MM.1S (cell line): ENCODE data around the gene DAAM2.

Experiments
- DNase-seq: peaks from one replicate; pipeline ENCODE4 v3.0.0-alpha.2; 2015
- H2AFZ ChIP-seq: fragments of 300-600 bp; sonication (generic); 2 replicates; pipeline ENCODE4 v1.6.0; 2016; ENCODE audit warnings: antibody characterized with exemption, low read length
- H3F3A ChIP-seq: fragments of 300-600 bp; sonication (generic); 2 replicates; pipeline ENCODE4 v1.6.1; 2016; ENCODE audit warnings: mild to moderate bottlenecking, antibody characterized with exemption, low read length, moderate library complexity, mixed read lengths; ENCODE audit not compliant: insufficient read depth
- H3K27ac ChIP-seq: fragments of 300-600 bp; sonication (generic); 2 replicates; pipeline ENCODE4 v1.5.1; 2016; ENCODE audit warnings: mild to moderate bottlenecking, low read length
- H3K27me3 ChIP-seq: fragments of 300-600 bp; sonication (generic); replicated peaks from 2 replicates; pipeline ENCODE4 v1.6.0; 2016; ENCODE audit warnings: low read length; ENCODE audit not compliant: insufficient read depth
- H3K36me3 ChIP-seq: fragments of 300-600 bp; sonication (generic); replicated peaks from 2 replicates; pipeline ENCODE4 v1.6.1; 2016; ENCODE audit warnings: mild to moderate bottlenecking, low read length, mixed read lengths; ENCODE audit not compliant: insufficient read depth
- H3K4me1 ChIP-seq: fragments of 300-600 bp; sonication (generic); 2 replicates; pipeline ENCODE4 v1.6.1; 2016; ENCODE audit warnings: low read length, mixed read lengths
- H3K4me2 ChIP-seq: fragments of 300-600 bp; sonication (generic); 2 replicates; pipeline ENCODE4 v1.6.0; 2016; ENCODE audit warnings: low read depth, low read length
- H3K4me3 ChIP-seq: fragments of 300-600 bp; sonication (generic); 2 replicates; pipeline ENCODE4 v1.5.1; 2016; ENCODE audit warnings: low read length, mixed read lengths
- H3K79me2 ChIP-seq: fragments of 300-600 bp; sonication (generic); 2 replicates; pipeline ENCODE4 v1.6.1; 2016; ENCODE audit warnings: mixed run types, low read length, mixed read lengths
- H3K9ac ChIP-seq: fragments of 300-600 bp; sonication (generic); 2 replicates; pipeline ENCODE4 v1.6.1; 2016; ENCODE audit warnings: low read length, mixed read lengths
- H3K9me2 ChIP-seq: fragments of 300-600 bp; sonication (generic); replicated peaks from 2 replicates; pipeline ENCODE4 v1.6.1; 2016; ENCODE audit warnings: mild to moderate bottlenecking, low read length, mixed read lengths; ENCODE audit not compliant: insufficient read depth
- H3K9me3 ChIP-seq: fragments of 300-600 bp; sonication (generic); replicated peaks from 2 replicates; pipeline ENCODE4 v1.6.1; 2016; ENCODE audit warnings: mild to moderate bottlenecking, low read length, mixed read lengths; ENCODE audit not compliant: insufficient read depth
- H4K20me1 ChIP-seq: fragments of 300-600 bp; sonication (generic); 2 replicates; pipeline ENCODE4 v1.6.1; 2016; ENCODE audit warnings: mild to moderate bottlenecking, low read length, moderate library complexity, mixed read lengths; ENCODE audit not compliant: insufficient read depth
- CTCF ChIP-seq: fragments of 300-600 bp; sonication (generic); IDR thresholded peaks from 2 replicates; pipeline ENCODE4 v1.5.1; 2016; ENCODE audit warnings: antibody characterized with exemption, low read length, mixed read lengths
- EZH2 ChIP-seq: fragments of 300-600 bp; sonication (generic); optimal IDR thresholded peaks from 2 replicates; pipeline ENCODE3; 2017; ENCODE audit warnings: low read depth, mild to moderate bottlenecking, antibody characterized with exemption, low read length, mixed read lengths
- EZH2phosphoT487 ChIP-seq: fragments of 300-600 bp; sonication (generic); IDR thresholded peaks from 2 replicates; pipeline ENCODE4 v1.6.1; 2018; ENCODE audit warnings: antibody characterized with exemption, low read length

The DAAM2 gene

GRCh38 chr6:39896701-39897100, 104.5 kb downstream of the DAAM2 start:
- H3F3A ChIP-seq: no peaks in the 10 kb centered on the region
- no peak overlapping the region for H3K4me3 ChIP-seq
- H2AFZ ChIP-seq: no peak overlapping the region
- H3K27ac ChIP-seq: no peak overlapping the region
- H3K9me2 ChIP-seq: no peaks in the 10 kb centered on the region
- no peaks in the 10 kb centered on the region for H3K27me3 ChIP-seq
- no peaks in the 10 kb centered on the region for H4K20me1 ChIP-seq
- H3K9ac ChIP-seq: no peak overlapping the region
- no peaks in the 10 kb centered on the region for H3K36me3 ChIP-seq
- no peaks in the 10 kb centered on the region for H3K79me2 ChIP-seq
- TF ChIP-seq EZH2phosphoT487: no peak
- TF ChIP-seq CTCF: no peak
- TF ChIP-seq EZH2: no peak
- DNase-seq: no peak
- H3K4me2 ChIP-seq: no peak overlapping the region
- no peaks in the 10 kb centered on the region for H3K9me3 ChIP-seq
- no peaks in the 10 kb centered on the region for H3K4me1 ChIP-seq

- no peaks in the 10 kb centered on the region for H4K20me1 ChIP-seq
- no peak overlapping the region for H3K4me3 ChIP-seq
- no peaks in the 10 kb centered on the region for H3K9me2 ChIP-seq
- TF ChIP-seq CTCF (no peak), EZH2phosphoT487 (no peak), EZH2 (no peak)
- no peak for DNase-seq
- no peaks in the 10 kb centered on the region for H3F3A ChIP-seq
- H3K9me3 ChIP-seq: no peaks in the 10 kb centered on the region
- H3K4me2 ChIP-seq: no peak overlapping the region
- no peaks in the 10 kb centered on the region for H3K79me2 ChIP-seq
- H3K4me1 ChIP-seq: no peaks in the 10 kb centered on the region
- no peak overlapping the region for H3K27ac ChIP-seq
- H3K27me3 ChIP-seq: no peaks in the 10 kb centered on the region
- no peak overlapping the region for H2AFZ ChIP-seq
- H3K9ac ChIP-seq: no peak overlapping the region
- H3K36me3 ChIP-seq: no peaks in the 10 kb centered on the region
Observed at GRCh38 chr6:39897698-39898097, 105.5 kb downstream of the DAAM2 start.

- Histone ChIP-seq H3K9me3 (no peaks in the 10 kb centered on the region), H3K4me3 (no peak overlapping the region), H3K4me2 (no peak overlapping the region), H3K79me2 (no peaks in the 10 kb centered on the region), H3K36me3 (no peaks in the 10 kb centered on the region), H3K4me1 (no peaks in the 10 kb centered on the region), H4K20me1 (no peaks in the 10 kb centered on the region), H3K27ac (no peak overlapping the region), H3K9ac (no peak overlapping the region), H3K9me2 (no peaks in the 10 kb centered on the region), H3F3A (no peaks in the 10 kb centered on the region), H3K27me3 (no peaks in the 10 kb centered on the region), H2AFZ (no peak overlapping the region)
- TF ChIP-seq EZH2: no peak
- no peak for TF ChIP-seq EZH2phosphoT487
- TF ChIP-seq CTCF: no peak
- DNase-seq: no peak
Observed at GRCh38 chr6:39898625-39899024, 106.4 kb downstream of the DAAM2 start.
